Smooth muscle cell (in vitro differentiated cells): ENCODE results near the gene AGBL4. TPM values are rescaled to one million over a fixed set of nuclear protein-coding genes. Genes with fewer than 3 reads are reported as not detected.

Experiments
- DNase-seq: peaks from one replicate; lab custom pipeline; 2025; ENCODE audit not compliant: unreplicated experiment; lab: John Stamatoyannopoulos, UW
- H2AFZ ChIP-seq: fragments of 200-600 bp; sonication (generic); 2 replicates; pipeline ENCODE4 v1.6.0; 2016; ENCODE audit warnings: antibody characterized with exemption, low read depth, mild to moderate bottlenecking
- H3F3A ChIP-seq: fragments of 200-600 bp; sonication (generic); 2 replicates; pipeline ENCODE4 v1.6.0; 2017; ENCODE audit warnings: antibody characterized with exemption, low read depth
- H3K27ac ChIP-seq: fragments of 200-600 bp; sonication (generic); 2 replicates; pipeline ENCODE4 v1.5.1; 2016; ENCODE audit warnings: low read depth, mild to moderate bottlenecking
- H3K27me3 ChIP-seq: fragments of 200-600 bp; sonication (generic); 2 replicates; pipeline ENCODE4 v1.6.1; 2016; ENCODE audit warnings: low read depth, mild to moderate bottlenecking
- H3K36me3 ChIP-seq: fragments of 200-600 bp; sonication (generic); 2 replicates; pipeline ENCODE4 v1.5.1; 2016; ENCODE audit warnings: low read depth
- H3K4me1 ChIP-seq: fragments of 200-600 bp; sonication (generic); 2 replicates; pipeline ENCODE4 v1.5.1; 2016; ENCODE audit warnings: low read depth
- H3K4me2 ChIP-seq: fragments of 200-600 bp; sonication (generic); 2 replicates; pipeline ENCODE4 v1.6.0; 2016; ENCODE audit warnings: mild to moderate bottlenecking
- H3K4me3 ChIP-seq: fragments of 200-600 bp; sonication (generic); 2 replicates; pipeline ENCODE4 v1.5.1; 2016; ENCODE audit warnings: mild to moderate bottlenecking
- H3K79me2 ChIP-seq: fragments of 200-600 bp; sonication (generic); 2 replicates; pipeline ENCODE4 v1.6.0; 2016; ENCODE audit warnings: low read depth, mild to moderate bottlenecking
- H3K9ac ChIP-seq: fragments of 200-600 bp; sonication (generic); 2 replicates; pipeline ENCODE4 v1.6.0; 2016; ENCODE audit warnings: low read depth
- H3K9me3 ChIP-seq: fragments of 200-600 bp; sonication (generic); replicated peaks from 2 replicates; pipeline ENCODE4 v1.5.1; 2016; ENCODE audit warnings: low read depth
- H4K20me1 ChIP-seq: fragments of 200-600 bp; sonication (generic); 2 replicates; pipeline ENCODE4 v1.6.0; 2016; ENCODE audit warnings: low read depth
- CTCF ChIP-seq: fragments of 200-600 bp; sonication (generic); IDR thresholded peaks from 2 replicates; pipeline ENCODE4 v1.5.1; 2017; ENCODE audit warnings: borderline replicate concordance, mild to moderate bottlenecking, antibody characterized with exemption; ENCODE audit not compliant: insufficient read depth, poor library complexity, severe bottlenecking
- WGBS: methylation state at CpG from one replicate; pipeline ENCODE4 v1.1.7; 2016; ENCODE audit warnings: low lambda C conversion rate; 5-methylcytosine and 5-hydroxymethylcytosine counted together
- polyA plus RNA-seq: library from polyadenylated mRNA; unstranded; fragments of >200 nt; fragmentation: Nextera tagmentation; extraction: Ambion mirVana; gene quantifications from 2 replicates; pipeline ENCODE4 v1.2.1, GENCODE V29; 2016
- total RNA-seq: library from RNA; depleted of rRNA; stranded (reverse); fragments of >200 nt; gene quantifications from 2 replicates; pipeline ENCODE4 v1.2.3, GENCODE V29; 2014

Gene AGBL4
- total and polyA plus RNA-seq, 2 experiments from 2014 or later = 0.29 TPM; not detected in 1

DNA sequence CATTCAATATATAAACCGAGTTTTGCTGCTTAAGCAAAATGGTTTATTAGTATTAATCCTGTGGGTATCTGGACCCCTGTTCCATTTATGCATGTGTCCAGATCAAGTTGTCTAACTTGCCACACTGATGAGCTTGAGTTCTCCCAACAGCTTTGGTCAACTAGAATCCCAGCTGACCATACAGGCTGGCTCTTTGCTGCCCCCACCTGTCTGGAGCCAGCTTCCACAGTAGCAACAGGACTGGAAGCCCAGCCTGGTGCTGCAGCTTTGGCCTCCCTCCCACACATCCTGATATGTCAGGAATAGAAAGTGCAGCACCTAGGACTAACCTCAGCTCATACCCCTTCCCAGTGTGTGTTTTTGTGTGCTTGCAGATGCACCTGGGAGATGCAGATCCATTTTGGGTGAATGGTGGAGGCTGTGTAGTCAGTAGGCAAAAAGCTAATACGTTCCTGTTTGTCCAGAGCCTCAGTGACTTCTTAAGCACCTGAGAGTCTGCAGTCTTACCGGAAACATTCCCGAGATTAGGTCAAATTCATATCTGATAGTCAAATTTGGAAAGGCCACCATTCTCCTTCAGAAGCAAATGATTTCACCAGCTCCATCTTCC, 1206.1 kb downstream of the AGBL4 start:
- Histone ChIP-seq H3K27ac (no peak overlapping the region), H3K36me3 (no peaks in the 10 kb centered on the region), H3K4me2 (no peak overlapping the region), H3K9ac (no peak overlapping the region), H3K9me3 (no peaks in the 10 kb centered on the region), H2AFZ (no peak overlapping the region), H3K27me3 (peaks cover 16% of the 10 kb centered on the region), H3F3A (no peaks in the 10 kb centered on the region), H3K4me1 (no peaks in the 10 kb centered on the region), H4K20me1 (no peaks in the 10 kb centered on the region), H3K79me2 (no peaks in the 10 kb centered on the region), H3K4me3 (no peak overlapping the region)
- TF ChIP-seq CTCF = peak; percentile 67
- 61% methylated on average over 4 of the region's 4 CpGs for WGBS
- DNase-seq = no peak

- Histone ChIP-seq H3K4me1 (no peaks in the 10 kb centered on the region), H3F3A (no peaks in the 10 kb centered on the region), H3K27ac (no peak overlapping the region), H3K79me2 (no peaks in the 10 kb centered on the region), H3K9ac (no peak overlapping the region), H3K36me3 (no peaks in the 10 kb centered on the region), H4K20me1 (no peaks in the 10 kb centered on the region), H3K4me2 (no peak overlapping the region), H3K9me3 (no peaks in the 10 kb centered on the region), H2AFZ (no peak overlapping the region), H3K27me3 (peaks cover 3% of the 10 kb centered on the region), H3K4me3 (no peak overlapping the region)
- 71% methylated on average over 4 of the region's 4 CpGs for WGBS
- no peak for TF ChIP-seq CTCF
- DNase-seq = no peak
Observed at GRCh38 chr1:48810740-48811139, 1213.0 kb downstream of the AGBL4 start.

- DNase-seq = no peak
- Histone ChIP-seq H3K27me3 (peaks cover 4% of the 10 kb centered on the region), H3K4me1 (no peaks in the 10 kb centered on the region), H3K4me2 (no peak overlapping the region), H3K9me3 (no peaks in the 10 kb centered on the region), H3K36me3 (no peaks in the 10 kb centered on the region), H4K20me1 (no peaks in the 10 kb centered on the region), H3F3A (no peaks in the 10 kb centered on the region), H3K9ac (no peak overlapping the region), H2AFZ (no peak overlapping the region), H3K4me3 (no peak overlapping the region), H3K79me2 (no peaks in the 10 kb centered on the region), H3K27ac (no peak overlapping the region)
- WGBS = 65% methylated on average over 3 of the region's 3 CpGs
- no peak for TF ChIP-seq CTCF
Observed at GRCh38 chr1:48808496-48808895, 1215.3 kb downstream of the AGBL4 start.
